Fibroblast of mammary gland (primary cell): Measurements from ENCODE around the gene SPOCK3.
"Not testable (repeated sequence)": the region's sequence is repeated elsewhere in the genome, so short reads cannot be mapped to it uniquely, and the experiment has no call there.

Experiments
- DNase-seq: peaks from one replicate; pipeline ENCODE4 v3.0.0-alpha.2; 2010; ENCODE audit warnings: low read depth
- H3K4me3 ChIP-seq: 2 replicates; pipeline ENCODE4 v1.5.1; 2011; ENCODE audit warnings: low read depth, mild to moderate bottlenecking, low read length, moderate library complexity; ENCODE audit not compliant: control insufficient read depth
- CTCF ChIP-seq: conservative IDR thresholded peaks from 2 replicates; pipeline ENCODE4 v1.5.1; 2011; ENCODE audit warnings: low read depth, low read length, inconsistent platforms; ENCODE audit not compliant: control insufficient read depth, insufficient read depth

Gene SPOCK3

GRCh38 chr4:166991006-166991561 is 243.2 kb downstream of the SPOCK3 start:
- no peak overlapping the region for H3K4me3 ChIP-seq
- TF ChIP-seq CTCF = no peak
- DNase-seq = no peak

GRCh38 chr4:166989886-166990285 is 244.4 kb downstream of the SPOCK3 start:
- no peak for TF ChIP-seq CTCF

GRCh38 chr4:166987026-166987425 is 247.3 kb downstream of the SPOCK3 start:
- H3K4me3 ChIP-seq = no peak overlapping the region
- TF ChIP-seq CTCF = no peak
- DNase-seq = no peak

More at GRCh38 chr4:166989886-166990285, 244.4 kb downstream of the SPOCK3 start:
- no peak for DNase-seq
- no peak overlapping the region for H3K4me3 ChIP-seq

- H3K4me3 ChIP-seq = no peak overlapping the region
- DNase-seq = no peak
- no peak for TF ChIP-seq CTCF
Measured at GRCh38 chr4:166981847-166982246, 252.4 kb downstream of the SPOCK3 start.

GRCh38 chr4:166980419-166980818 is 253.9 kb downstream of the SPOCK3 start:
- DNase-seq = no peak
- no peak overlapping the region for H3K4me3 ChIP-seq
- no peak for TF ChIP-seq CTCF

- H3K4me3 ChIP-seq = no peak overlapping the region
- TF ChIP-seq CTCF = no peak
- DNase-seq = no peak
Measured at GRCh38 chr4:166977596-166977995, 256.7 kb downstream of the SPOCK3 start.

GRCh38 chr4:166972071-166972470 is 262.2 kb downstream of the SPOCK3 start:
- no peak for TF ChIP-seq CTCF
- no peak overlapping the region for H3K4me3 ChIP-seq
- peak; percentile 51 for DNase-seq

GRCh38 chr4:166968219-166968618 is 266.1 kb downstream of the SPOCK3 start:
- not testable (repeated sequence) for DNase-seq, H3K4me3 ChIP-seq
